ENCODE results near the gene SLCO4A1.

SLCO4A1 gene

DNA sequence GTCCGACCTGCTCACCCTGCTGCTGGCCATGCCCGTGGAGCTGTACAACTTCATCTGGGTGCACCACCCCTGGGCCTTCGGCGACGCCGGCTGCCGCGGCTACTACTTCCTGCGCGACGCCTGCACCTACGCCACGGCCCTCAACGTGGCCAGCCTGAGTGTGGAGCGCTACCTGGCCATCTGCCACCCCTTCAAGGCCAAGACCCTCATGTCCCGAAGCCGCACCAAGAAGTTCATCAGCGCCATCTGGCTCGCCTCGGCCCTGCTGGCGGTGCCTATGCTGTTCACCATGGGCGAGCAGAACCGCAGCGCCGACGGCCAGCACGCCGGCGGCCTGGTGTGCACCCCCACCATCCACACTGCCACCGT is 67.2 kb downstream of the SLCO4A1 start:
- FAIRE-seq = no peak

DNA sequence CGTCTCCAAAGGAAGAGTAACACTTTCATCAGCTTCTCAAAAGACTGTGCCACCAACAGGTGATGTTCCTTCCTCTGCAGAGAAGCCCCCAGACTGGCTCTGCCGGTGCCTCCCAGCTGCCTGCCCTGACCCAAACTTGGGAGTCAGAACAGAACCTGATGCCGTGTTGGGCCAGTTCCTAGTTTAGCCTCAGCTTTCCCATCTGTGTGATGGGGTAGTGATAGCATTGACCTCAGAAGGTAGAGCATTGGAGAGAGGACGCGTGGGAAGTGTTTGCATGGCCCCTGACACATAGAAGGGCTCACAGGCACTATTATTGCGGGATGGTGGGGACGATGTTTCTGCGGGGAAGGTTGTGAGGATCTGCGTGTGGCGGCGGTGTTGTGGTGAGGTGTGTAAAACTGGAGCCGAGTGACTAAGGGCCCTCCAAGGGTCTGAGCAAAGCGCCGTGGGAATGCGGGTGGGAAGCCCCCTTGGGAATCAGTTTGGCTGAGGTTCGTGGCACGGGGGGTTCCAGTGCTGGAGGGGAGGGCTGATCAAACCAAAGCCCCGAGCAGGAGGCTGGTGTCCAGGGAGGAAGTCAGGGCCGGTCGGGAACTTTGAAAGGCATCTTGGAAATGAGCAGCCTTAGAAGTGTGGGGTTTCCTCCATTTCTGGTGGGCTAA is 68.0 kb downstream of the SLCO4A1 start:
- FAIRE-seq = no peak
- TF ChIP-seq, protein P1, sequence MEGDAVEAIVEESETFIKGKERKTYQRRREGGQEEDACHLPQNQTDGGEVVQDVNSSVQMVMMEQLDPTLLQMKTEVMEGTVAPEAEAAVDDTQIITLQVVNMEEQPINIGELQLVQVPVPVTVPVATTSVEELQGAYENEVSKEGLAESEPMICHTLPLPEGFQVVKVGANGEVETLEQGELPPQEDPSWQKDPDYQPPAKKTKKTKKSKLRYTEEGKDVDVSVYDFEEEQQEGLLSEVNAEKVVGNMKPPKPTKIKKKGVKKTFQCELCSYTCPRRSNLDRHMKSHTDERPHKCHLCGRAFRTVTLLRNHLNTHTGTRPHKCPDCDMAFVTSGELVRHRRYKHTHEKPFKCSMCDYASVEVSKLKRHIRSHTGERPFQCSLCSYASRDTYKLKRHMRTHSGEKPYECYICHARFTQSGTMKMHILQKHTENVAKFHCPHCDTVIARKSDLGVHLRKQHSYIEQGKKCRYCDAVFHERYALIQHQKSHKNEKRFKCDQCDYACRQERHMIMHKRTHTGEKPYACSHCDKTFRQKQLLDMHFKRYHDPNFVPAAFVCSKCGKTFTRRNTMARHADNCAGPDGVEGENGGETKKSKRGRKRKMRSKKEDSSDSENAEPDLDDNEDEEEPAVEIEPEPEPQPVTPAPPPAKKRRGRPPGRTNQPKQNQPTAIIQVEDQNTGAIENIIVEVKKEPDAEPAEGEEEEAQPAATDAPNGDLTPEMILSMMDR (IDR thresholded peaks at IDR 0.05; ENCODE audit: insufficient read depth, missing control alignments) = no peak
- DNase-seq (ENCODE audit: insufficient read length, low spot score) = no peak

More for the DNA sequence above, 67.2 kb downstream of the SLCO4A1 start:
- TF ChIP-seq, protein P1 (IDR thresholded peaks at IDR 0.05; ENCODE audit: insufficient read depth, missing control alignments) = no peak
- DNase-seq (ENCODE audit: insufficient read length, low spot score) = no peak

DNA sequence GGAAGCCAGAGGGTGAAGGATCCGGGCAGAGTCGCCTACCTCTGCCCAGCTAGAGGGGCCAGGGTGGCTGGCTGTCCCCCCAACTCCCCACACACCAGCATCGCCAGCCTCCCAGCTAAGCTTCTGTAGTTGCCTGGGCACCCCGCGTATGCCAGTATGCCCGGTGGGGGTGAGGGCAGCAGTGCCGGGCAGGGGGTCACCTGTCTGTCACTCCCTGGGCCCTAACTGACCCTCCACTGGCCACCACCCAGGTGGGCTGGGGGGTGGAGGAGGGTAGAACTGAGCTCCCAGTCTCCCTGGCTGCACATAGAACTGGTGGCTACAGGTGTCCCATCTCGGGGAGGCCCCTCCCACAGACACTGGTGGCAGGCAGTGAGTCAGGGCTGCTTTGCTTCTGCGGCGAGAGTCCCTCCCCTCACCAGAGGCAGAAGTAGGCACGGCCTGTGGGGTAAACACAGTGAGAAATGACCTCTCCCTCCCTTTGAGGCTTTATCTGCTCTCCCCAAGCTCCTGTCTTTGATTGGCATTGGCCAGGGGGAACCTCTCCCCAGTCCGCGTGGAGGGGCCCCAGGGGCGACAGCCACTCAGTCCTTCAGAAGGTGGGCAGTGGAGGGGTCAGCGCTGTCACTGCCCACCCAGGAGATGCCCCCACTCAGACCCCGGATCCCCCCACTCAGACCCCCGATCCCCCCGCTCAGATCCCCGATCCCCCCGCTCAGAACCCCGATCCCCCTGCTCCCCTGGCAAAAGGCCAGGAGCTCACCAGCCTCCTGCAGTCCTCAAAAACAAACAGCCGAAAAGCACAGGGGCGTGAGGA is 68.8 kb downstream of the SLCO4A1 start:
- no peak for FAIRE-seq
- TF ChIP-seq, protein P1 (IDR thresholded peaks at IDR 0.05; ENCODE audit: insufficient read depth, missing control alignments) = no peak
- no peak for DNase-seq (ENCODE audit: insufficient read length, low spot score)

DNA sequence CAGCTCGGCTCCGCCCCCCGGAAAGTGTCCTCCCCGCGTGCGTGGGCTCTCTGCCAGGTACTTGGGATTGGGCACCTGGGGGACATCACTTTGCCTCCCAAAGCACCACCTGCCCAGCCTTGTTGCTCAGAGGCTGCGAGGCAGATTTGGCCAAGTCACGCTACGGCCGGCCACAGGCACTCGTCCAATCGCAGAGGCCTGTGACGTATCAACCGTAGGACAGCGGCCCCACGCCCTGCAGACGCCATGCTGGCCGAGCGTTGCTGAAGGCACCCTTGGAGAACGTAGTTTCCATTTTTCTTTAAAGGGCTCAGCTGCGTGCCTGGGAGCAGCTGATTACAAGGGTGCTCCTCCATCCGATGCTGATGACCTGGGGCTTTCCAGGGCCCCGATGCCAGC is 69.4 kb downstream of the SLCO4A1 start:
- TF ChIP-seq, protein P1 (IDR thresholded peaks at IDR 0.05; ENCODE audit: insufficient read depth, missing control alignments) = no peak
- DNase-seq (ENCODE audit: insufficient read length, low spot score) (no peak), FAIRE-seq (no peak)

GRCh38 chr20:62712606-62713005 is 70.3 kb downstream of the SLCO4A1 start:
- no peak for FAIRE-seq
- TF ChIP-seq, protein P1 (IDR thresholded peaks at IDR 0.05; ENCODE audit: insufficient read depth, missing control alignments) = no peak

GRCh38 chr20:62714006-62714405 is 71.7 kb downstream of the SLCO4A1 start:
- FAIRE-seq = no peak
- DNase-seq (ENCODE audit: insufficient read length, low spot score) = no peak
- TF ChIP-seq, protein P1 (IDR thresholded peaks at IDR 0.05; ENCODE audit: insufficient read depth, missing control alignments) = no peak

More at GRCh38 chr20:62712606-62713005, 70.3 kb downstream of the SLCO4A1 start:
- no peak for DNase-seq (ENCODE audit: insufficient read length, low spot score)

DNA sequence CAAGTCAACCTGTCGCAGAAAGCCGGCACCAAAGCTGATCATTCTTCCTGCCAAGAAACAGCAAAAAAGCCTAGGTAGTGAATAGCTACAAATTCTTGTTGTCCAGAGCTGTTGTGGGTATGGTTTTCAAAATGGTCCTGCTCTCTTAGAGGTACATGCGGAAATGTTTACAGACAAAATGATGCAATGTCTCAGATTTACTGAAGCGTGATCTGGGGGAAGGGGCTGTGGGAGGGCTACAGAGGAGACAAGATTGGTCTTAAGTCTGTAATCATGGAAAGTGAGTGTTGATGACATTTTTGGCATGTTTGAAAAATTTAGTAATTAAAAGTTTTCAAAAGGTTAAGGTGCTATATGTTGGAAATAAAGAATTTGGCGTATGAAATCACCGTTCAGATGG is 72.5 kb downstream of the SLCO4A1 start:
- TF ChIP-seq, protein P1 (IDR thresholded peaks at IDR 0.05; ENCODE audit: insufficient read depth, missing control alignments) = no peak
- no peak for FAIRE-seq
- DNase-seq (ENCODE audit: insufficient read length, low spot score) = no peak

Data from D721Med (cell line).